NCI-H446 treated with DMSO at 0.1 percent for 48 hours (cell line): ENCODE results near the gene MAN1A1.

Source experiments
- DNase-seq: peaks from one replicate; lab custom pipeline; 2025; lab: John Stamatoyannopoulos, UW

MAN1A1 gene

DNA sequence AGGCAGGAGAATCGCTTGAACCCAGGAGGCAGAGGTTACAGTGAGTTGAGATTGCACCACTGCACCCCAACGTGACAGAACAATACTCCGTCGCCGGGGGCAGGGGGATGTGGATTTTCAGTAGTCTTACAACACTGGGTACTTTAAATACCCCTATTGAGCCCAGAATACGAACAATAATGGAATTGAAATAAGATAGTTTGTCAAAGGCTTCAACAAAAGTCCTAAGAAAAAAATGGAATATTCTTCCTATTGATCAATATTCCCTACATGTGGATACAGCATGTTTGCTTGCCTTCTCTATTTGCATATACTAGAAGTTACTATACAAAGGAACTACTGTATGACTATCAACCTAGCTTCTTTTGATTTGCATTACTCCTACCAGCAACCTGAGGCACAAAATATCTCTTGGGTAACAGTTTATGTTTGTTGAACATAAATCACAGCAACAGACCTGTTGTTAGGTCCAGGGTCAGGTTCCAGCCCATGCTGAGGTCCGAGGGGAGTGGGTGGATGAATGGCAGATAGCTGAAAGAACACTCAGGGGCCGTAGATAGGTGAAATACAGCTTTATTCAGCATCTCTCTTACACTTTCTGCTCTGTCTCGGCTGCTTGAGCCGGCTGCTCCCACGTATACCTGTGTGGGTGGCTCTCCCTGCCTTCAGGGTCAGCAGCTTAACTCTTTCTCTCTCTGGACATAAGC lies 23.8 kb downstream of the MAN1A1 start:
- DNase-seq, result no peak

DNA sequence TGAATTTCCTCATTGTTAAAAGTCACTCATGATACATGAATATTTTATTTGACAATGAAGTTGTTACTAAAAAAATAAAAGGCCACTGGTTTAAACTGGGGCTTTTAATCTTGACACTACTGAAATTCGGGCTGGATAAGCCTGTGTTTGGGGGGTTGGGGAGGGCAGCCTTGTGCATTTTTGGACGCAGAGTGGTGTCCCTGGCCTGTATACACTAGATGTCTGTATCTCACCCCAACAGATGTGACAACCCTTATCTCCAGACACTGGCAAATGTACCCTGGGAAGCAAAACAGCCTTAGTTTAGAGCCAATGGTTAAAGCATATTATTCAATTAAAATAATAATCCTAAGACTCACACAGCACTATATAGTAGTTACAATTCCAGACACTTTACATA lies 24.8 kb downstream of the MAN1A1 start:
- no peak for DNase-seq

DNA sequence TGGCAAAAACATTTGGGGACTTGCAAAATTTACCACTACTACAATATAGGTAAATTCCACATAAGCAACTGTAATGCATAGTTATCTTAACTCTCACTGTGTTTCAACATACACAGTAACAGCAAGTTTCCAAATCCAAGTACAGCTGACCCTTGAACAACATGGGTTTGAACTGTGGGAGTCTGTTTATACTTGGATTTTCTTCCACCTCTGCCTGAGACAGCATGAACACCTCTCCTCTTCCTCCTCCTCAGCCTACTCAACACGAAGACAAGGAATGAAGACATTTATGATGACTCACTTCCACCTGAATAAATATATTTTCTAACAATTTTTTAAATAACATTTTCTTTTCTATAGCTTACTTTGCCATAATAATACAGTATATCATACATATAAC lies 25.6 kb downstream of the MAN1A1 start:
- no peak for DNase-seq

DNA sequence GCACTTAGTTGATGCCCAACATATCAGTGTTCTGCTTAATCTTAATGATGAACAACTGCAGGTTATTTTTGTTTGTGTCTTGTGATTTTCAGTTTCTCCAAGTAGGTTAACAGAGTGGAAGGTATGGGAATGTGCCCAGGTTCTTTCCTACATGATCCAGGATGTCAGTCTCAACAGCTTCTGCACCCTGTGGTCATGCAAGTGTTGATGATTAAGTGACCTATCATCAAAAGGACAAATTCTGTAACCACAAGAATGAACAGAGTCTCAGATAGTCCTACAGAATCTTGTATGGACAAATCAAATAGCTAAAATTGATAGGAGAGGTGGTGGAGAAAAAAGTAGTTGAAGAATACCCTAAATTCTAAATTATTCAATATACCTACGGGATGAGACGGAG lies 26.1 kb downstream of the MAN1A1 start:
- DNase-seq, result no peak

DNA sequence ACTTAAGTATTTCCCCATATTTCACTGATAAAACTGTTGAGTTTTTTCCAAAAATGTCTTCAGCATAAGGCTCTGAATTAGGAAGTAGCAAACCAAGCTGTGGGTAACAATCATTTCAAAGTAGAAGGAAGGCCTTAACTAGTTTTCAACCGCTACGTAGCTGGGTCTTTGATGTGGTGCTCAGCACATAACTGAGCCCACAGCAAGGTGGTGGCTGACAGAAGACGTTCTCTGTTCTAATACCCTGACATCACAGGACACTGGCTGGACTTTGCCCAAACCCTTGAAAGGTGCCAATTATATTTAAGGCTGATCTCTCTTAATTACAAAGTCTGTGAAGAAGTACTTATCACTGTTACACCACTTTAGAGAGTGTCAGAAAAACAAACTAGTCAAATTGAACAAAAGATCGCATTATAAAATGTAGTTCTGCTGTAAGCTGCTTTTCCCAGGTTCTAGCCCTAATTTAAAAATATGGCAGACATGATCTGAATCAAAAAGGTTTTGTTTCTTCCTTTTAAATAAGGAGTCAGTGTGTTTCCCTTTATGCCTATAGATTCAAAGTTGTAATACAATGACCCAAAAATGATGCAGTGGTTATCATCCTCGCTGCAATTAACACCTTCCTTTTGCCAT lies 26.7 kb downstream of the MAN1A1 start:
- no peak for DNase-seq

DNA sequence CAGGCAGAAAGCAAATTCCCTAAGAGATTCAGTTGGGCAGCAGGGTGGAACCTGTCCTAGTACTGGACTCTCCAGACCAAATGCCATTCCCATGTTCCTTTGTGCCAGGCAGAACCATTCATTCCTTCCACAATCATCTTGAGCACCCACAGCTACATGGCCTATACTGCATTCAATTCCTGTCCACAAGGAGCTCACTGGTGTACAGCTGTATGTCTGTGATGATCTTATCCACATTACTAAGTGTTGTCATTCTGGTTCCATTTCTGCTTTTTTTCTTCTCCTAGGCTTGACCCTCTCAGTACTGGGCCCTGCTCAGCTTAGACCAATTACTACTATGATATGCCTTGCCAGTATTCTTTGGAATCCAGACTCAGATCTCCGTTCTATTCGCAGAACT lies 27.5 kb downstream of the MAN1A1 start:
- no peak for DNase-seq

DNA sequence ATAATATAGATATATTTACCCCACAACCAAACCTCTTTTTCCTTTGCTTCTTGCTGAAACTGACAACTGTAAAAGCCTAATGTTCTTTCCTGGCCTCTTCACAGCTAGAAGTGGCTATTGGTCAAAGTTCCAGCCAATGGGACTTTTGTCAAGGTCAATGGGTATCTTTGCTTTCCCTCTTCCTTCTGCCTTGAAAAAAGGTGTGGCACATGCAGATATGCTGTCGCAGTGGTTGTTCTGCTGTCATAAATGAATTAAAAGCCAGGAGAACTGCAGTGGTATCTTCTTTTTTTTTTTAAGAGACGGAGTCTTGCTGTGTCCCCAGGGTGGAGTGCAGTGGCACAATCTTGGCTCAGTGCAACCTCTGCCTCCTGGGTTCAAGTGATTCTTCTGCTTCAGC lies 29.9 kb downstream of the MAN1A1 start:
- DNase-seq, result no peak

DNA sequence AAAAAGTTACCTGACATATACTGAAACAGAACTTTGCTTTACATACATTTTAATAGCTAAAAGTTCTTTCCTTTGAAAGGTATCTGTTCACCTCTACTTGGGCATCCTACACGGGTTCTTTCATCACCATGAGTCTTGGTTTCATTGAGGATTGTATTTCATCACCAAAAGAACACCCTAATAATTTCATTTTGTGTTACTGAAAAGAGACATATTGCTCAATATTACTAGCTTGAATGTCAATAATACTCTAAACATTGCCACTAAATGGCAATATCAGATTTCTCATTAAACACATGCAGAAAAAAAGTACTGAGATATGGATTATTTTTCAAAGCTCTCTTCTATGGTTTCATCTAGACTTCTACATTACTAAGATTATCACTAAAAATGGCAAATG lies 30.8 kb downstream of the MAN1A1 start:
- DNase-seq, result no peak

DNA sequence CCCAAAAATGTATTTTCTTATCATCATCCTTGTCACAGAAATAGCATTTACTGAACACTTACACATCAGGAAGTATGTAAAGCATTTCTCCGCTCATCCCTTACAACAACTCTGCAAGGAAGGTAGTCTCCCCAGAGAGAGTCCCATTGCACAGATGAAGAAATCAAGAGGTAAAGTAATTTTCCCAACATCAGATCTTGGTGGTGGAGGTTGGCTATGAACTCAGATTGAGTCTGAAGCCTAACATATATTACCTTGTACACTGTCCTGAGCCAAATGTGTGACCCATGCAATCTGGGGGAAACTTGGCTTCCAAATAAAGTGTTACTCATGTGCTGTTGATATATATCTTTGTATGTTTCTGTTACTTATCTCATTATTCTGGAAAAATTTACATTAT lies 31.4 kb downstream of the MAN1A1 start:
- DNase-seq, result no peak

DNA sequence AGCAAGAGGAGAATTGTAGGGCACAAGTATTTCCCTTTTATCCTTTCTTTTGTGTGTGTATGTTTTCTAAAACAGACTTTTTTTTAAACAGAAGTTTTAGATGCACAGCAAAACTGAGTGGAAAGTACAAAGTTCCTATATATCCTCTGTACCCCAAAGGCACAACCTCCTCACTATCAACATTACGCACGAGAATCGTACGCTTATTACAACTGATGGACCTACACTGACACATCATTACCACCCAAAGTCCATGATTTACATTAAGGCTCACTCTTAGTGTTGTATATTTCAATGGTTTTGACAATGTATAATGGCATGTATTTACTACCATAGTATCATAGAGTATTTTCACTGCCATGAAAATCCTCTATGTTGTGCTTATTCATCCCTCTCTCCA lies 32.6 kb downstream of the MAN1A1 start:
- no peak for DNase-seq

DNA sequence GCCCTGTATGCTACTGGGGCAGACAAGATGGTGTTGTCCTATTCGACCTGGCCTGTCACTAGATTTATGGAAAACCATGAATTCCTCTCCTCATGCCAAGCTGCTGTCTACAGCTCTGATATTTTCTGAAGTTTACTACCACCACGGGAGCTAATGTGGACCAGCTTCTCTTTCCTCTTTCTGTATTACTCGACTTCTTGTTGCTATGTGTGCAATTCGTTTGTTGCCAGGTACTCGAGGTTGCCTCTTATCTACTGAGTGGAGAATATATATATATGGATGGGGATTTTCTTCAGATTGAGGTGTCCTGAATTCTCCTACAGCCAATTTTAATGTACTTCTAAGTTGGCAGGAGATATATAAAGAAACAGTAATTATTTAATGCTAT lies 34.7 kb downstream of the MAN1A1 start:
- no peak for DNase-seq

DNA sequence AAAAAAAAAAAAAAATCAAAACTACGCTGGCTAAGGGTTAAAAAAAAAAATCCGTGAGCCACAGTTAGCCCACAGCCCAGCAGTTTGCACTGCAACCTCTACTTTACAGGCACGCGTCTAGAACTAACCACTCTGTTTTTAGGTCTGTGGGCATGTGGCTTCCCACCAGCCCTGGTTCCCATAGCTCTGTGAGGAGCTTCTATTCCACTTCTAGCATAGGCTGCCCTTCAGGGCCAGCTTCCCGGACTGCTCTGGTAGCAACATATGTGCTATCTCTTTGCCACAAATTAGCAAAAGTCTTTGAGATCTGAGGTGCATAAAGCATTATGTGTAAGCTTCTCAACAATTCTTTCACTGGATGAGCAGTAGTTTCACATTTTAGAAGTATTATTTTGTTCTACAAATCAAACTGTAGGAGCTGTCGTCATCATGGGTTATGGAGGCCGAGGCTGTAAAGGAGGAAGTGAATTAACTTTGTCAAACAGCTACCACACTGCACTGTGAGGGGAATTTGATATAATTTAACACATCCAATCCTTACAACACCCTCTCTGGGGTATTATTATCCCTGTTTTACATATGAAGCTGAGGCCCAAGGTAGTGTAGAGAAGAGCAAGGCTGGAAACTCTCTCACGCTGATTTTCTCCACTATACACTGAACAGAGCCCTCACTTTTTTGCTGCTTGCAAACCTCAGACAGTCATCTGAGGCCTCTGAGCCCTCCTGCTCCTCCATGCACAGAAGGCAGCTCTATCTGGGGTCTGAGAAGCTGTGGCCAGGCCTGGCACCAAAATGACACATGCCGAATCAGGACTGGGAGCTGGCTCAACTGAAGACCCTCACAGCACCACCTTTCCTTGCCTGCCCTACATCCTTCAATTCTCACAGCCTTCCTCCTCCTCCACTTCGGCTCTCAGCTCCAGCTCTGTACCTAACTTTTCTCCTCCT lies 35.4 kb downstream of the MAN1A1 start:
- DNase-seq, result no peak

DNA sequence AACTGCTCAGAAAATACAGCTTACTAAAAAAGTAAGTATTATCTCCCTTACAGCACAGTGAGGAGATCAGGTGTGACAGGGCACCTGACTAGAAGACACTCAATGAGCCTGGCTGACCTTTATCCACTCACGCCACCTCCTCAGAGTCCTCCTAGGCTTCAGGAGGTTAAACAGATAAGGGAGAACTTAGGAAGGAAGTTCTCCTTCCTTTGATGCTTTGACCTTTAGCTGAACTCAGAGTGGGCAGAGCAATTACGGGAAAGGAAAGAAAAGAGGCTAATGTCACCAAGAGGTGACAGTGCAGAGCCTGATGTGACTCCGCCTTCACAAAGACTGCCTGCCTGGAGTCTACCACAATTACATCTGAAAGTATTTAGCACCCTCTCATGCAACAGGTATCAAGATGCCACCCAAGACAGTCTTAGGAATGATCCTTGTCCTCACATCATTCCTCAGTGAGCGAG lies 36.7 kb downstream of the MAN1A1 start:
- no peak for DNase-seq

DNA sequence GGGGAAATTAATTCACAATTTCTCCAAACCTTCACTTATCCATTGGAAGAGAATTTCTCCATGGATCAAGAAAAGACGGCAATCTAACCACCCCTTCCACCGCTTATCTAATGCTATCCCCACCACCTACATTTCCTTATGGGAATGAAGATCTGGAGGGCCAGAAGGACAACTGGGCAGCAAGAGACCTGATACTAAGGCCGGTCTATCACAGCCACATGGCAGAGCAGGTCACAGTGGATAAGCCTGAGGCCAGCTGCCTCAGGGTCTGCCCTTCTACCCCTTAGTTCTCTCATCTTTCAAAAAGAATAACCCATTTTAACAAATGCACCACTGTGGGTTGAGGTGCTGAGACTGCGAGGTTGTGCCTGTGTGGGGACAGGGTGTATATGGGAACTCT lies 37.1 kb downstream of the MAN1A1 start:
- no peak for DNase-seq

DNA sequence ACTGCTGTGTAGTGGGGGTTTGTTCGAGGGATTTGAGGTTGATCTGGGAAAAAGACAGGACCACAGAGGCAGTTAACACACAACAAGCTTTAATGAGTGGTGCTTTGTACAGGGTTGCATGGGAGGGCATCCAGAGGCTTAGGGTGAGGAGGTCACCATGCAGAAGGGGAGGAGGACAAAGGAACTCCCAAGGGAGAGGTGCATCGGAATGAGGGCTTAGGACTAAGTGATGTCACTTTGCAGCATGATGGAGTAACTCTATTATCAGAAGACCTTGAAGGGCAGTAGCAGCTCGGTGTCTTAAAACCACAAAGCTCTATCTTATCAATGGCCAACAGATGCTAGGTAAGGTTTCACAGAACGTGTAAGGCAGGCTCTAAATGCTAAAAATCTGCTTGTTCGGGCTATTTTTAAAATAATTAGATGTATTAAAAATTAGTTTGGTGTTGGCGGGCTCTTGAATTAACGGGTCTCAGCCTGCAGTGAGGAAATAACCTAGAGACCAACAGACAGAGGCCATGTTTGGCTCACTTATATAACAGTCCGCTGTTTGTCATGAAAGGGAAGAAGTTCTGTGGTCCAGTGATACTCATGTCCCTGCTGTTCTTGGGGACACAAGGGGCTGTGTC lies 37.9 kb downstream of the MAN1A1 start:
- DNase-seq, result no peak

DNA sequence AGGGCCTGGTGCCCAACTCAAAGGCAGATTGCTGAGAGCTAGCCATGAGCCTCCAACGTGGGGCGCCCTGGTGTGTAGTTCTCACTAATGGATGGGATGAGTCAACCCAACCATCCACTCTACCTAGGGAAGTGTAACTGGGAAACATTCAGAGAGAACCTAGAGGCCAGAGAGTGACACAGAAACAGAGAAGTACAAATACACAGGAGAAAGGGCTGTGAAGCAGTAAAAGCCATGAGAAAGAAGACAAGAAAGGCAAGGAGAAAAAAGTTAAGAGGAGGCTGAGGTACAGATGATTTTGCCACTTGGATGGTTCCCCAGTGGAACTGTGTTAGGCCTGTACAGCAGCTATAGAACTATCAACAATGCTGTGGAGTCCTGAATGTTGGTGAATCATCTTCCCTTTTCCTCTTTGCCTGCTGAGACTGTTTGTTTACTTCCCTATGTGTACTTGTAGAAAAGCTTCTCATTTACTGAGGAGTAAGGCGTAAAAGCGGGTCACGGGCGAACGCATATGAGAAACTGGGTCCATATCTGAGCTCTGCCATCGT lies 39.0 kb downstream of the MAN1A1 start:
- no peak for DNase-seq

DNA sequence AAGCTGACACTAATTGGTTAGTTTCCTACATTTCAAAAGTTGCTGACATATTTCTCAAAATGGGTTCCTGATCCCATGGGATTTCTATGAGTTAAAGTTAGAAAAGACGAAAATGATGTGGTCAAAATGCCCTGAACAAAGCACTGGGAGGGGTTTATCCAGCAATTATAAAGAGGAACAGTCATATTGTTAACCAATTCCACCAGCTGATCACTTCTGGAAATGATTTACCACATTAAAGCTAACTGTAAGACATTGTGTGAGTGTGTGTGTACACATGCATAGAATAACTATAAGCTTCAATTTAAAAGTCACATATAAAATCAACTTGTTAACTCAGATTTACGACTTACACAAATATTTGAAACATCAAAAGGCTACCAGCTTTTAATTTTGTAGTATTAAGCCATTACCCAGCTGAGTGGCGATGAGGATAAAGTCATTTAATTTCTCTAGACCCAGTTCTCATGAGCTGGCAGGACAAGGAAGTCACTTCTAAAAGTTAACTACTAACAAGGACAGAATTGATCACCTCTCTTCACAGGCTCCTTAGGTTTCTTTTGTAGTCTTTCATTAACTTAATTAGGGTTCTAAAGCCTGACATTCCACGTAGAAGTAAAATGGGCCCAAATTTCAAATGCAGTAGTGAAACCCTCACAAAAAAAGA lies 40.4 kb downstream of the MAN1A1 start:
- DNase-seq, result no peak

DNA sequence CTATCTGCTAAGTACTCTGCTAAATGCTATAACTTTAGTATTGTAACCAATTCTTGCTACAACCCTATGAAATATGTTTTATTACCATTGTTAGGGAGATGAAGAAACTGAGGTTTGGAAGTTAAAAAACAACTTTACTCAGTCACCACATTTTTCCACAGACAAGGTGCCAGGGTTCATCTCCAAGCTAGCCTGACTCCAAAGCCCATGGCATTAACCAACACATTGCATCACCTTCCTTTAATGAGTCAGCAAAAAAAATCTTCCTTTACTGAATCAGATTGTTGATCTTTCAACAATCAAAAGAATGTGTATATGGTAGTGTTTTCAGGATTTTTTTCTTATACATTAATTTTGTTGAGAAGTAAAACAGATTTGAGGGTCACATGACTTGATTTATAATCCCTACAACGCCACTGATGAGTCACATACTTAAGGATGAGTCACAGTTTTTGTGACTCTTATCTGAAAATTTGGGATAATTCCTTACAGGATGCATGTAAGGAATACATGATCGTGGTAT lies 41.5 kb downstream of the MAN1A1 start:
- DNase-seq, result no peak

DNA sequence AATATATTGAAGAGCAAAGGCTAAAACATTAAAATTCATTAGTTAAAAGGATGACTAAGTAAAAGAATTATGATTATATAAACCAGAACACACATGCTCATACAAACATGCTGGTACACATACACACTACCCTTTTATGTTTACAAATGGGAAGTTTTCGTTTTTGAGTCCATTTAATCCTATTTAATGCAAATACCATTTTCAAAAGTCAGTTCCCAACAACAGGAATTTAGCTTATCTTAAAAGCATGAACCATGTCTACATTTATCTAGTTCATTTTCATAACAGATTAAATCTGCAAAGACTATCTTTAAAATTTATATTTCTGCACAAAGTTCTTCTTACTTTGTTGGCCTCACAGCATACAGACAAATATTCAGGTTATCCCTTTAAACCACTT lies 42.5 kb downstream of the MAN1A1 start:
- DNase-seq, result no peak

DNA sequence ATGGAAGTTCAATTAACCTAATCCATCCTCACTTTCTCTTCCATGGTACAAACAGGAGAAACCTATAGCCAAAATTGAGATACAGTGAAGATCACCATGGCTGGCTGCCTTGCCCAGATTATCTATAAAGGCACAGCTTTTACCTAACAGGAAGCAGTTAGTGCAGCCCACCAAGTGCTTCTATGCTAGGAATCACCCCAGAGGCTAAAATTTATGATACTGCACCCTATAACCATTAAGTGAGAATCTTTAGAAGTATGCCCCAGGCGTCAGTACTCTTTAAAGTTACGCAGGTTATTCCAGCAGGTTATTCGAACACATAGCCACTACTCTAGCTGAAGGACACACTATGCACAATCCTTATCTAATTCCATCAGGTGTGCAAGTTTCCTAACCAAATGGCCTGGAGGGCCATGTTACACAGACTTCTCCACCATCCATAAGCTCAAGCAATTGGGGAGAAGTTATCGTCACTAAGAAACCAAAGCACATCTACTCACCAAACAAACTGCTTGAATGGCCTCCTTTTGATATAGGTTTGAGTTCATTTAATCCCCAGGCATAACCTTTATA lies 43.1 kb downstream of the MAN1A1 start:
- DNase-seq, result no peak
